GM21381 (cell line): Measurements from ENCODE around the gene MPEG1.

Experiments used
- ATAC-seq: cut with Tn5 transposase; IDR thresholded peaks from one replicate; pipeline ENCODE4 v1.9.1; 2021; ENCODE audit warnings: mild to moderate bottlenecking, moderate library complexity; ENCODE audit not compliant: unreplicated experiment

The MPEG1 gene

GRCh38 chr11:59191890-59192289 is 20.8 kb downstream of the MPEG1 start:
- no peak for ATAC-seq

DNA sequence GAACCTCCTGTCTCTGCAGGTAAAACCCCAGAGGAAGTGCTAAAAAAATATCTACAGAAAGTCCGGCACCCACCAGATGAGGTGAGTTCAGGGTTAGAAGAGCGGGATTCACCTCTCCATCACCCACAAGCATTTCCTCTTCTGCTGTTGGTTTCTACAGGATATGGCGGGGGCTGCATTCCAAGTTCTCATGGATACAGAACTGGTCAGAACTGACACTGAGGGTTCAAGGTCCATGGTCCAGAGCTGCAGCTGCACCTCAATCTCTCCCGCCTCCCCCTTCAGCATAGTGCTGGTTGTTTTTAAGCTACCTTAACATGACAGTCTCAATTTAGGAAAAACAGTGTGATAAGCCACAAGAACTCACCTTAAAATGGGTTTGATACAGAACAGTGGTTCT is 21.6 kb downstream of the MPEG1 start:
- ATAC-seq, result no peak

DNA sequence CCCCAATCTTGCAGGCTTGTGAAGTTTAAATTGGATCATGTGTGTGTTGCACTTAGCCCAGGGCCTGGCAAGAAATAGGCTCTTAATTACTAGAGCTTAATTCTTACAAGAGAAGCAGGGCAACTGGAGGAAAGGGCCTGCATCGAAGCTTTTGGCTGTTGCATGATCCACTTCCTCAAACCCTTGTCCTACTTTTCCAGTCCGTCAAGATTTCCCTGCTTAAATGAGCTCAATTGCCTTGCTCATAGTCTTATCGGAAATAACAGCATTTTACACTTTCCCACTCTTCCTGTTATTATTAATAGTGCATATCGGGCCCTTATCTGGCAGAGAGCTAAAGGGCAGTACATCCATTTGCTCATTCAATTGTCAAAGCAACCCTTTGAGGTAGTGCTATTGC is 22.7 kb downstream of the MPEG1 start:
- ATAC-seq, result no peak

DNA sequence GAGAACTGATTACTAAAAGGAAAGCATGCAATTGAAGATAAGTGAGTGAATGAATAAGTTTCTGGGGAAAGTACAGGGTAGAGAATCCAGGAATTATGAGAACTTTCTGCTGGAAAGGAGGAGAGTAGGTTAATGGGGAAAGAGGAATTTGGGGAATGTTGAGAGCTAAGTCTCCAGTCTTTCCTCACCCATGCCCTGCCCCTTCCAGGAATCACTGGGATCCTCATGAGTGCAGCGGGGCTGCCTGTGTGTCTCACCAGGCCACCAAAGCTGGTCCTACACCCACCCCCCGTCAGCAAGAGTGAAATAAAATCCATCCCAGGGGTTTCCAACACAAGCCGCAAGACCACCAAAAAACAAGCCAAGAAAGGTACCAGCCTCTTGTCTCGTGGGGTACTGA is 23.8 kb downstream of the MPEG1 start:
- no peak for ATAC-seq

DNA sequence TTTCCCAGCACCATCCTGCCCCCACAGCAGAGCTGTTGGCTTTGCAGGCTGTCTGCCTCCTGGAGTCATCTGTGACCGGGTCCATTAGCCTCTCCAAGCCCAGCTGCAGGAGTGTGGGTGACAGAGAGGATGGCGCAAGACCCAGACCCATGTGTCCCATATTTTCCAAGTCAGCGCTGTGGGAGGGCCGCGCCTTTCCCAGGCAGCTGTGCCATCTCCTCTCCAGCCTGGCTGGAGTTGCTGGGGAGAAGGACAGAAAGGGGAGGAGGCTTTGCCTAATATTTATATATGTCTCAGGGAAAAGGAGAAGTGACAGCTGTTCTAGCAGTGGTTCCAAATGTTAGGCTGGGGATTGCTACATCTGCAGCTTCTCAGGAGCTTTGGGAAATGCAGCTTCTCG is 25.1 kb downstream of the MPEG1 start:
- no peak for ATAC-seq

GRCh38 chr11:59187035-59187434 is 25.7 kb downstream of the MPEG1 start:
- ATAC-seq, result no peak

DNA sequence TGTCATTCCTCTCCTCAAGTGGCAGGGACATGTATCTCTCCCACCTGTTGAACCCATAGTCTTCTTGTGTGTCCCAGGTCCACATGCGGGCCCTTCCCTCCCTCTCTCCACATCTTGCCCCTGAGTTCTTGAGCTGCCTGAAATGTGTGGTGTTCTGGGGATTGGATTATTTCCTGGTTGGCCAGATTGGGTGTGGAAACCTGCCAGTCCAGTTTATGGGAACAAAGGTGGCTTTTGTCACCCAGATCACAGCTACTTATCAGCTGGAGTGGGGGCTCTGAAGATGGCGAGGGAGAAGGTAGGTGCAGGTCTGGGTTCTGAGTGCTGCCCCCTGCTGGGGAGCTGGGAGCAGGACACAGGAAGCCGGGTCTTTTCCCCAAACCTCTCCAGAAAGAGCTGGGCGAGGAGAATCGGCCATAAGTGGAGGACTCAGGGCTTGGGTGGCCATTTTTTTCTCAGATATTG is 26.6 kb downstream of the MPEG1 start:
- no peak for ATAC-seq

GRCh38 chr11:59185386-59185945 is 27.3 kb downstream of the MPEG1 start:
- ATAC-seq, result no peak

GRCh38 chr11:59184691-59185339 is 27.9 kb downstream of the MPEG1 start:
- ATAC-seq, result no peak

GRCh38 chr11:59183771-59184170 is 29.0 kb downstream of the MPEG1 start:
- ATAC-seq, result no peak

DNA sequence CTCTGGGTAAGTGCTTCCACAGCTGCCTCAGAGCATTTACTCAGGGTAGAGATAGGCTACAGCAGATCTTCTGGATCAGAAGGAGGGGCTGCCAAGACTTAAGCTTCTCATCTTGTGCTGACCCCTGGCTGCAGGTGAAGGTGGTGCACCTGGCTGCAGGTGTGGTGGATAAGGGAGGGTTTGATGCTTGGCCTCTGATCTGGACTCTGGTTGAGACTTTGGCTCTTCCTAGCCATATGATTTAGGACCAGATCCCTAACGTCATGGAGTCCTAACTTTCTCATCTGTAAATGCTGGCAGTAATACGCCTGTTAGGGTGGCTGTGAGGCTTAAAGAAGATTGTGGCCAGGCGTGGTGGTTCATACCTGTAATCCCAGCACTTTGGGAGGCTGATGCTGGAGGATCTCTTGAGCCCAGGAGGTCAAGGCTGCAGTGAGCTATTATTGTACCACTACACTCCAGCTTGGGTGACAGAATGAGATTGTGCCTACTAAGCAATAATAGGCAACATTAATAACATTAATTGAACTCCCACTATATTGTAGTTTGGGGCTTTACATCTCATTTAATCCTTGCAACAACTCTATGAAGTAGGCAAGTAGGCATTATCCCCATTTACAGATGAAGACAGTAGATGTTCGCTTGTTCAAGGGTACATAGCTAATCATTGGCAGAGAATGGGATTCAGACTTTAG is 30.1 kb downstream of the MPEG1 start:
- no peak for ATAC-seq

DNA sequence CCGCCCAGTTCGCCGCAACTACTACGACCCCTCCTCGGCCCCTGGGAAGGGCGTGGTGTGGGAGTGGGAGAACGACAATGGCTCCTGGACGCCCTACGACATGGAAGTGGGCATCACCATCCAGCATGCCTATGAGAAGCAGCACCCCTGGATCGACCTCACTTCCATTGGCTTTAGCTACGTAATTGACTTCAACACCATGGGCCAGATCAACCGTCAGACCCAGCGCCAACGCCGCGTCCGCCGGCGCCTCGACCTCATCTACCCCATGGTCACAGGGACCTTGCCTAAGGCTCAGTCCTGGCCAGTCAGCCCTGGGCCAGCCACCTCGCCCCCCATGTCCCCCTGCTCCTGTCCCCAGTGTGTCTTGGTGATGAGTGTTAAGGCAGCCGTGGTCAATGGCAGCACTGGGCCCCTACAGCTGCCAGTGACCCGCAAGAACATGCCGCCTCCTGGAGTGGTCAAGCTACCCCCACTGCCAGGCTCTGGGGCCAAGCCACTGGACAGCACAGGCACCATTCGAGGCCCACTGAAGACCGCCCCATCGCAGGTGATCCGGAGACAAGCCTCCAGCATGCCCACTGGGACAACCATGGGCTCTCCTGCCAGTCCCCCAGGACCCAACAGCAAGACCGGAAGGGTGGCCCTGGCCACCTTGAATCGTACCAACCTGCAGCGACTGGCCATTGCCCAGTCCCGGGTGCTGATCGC is 30.8 kb downstream of the MPEG1 start:
- no peak for ATAC-seq

GRCh38 chr11:59180907-59181306 is 31.8 kb downstream of the MPEG1 start:
- no peak for ATAC-seq

DNA sequence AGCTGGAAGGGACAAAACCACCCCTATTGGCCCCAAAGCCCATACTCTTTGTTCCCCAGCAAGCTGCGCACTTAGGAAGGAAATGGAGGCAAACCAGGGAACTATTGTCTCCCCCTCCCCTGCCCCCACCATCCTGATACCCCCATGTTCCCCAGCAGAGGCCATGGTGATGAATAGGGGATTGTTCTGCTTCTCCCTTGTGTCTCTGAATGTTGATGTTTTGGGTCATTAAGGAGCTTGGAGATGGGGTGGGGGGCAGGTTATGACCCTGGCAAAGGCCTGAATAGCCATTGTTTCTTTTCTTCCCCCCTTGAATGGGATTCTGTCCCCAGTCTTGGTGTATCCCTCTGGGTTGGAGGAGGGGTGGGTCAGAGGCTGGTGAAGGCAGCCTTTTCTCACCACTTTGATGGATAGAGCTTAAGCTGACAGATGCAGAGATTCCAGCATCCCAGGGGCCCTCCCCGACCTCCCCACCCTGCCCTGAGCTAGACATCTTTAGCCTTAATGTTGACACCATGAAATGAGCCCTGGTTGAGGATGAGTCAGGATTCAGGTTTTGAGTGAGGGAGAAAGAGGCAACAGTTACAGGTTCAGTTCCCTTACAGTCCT is 32.5 kb downstream of the MPEG1 start:
- no peak for ATAC-seq

DNA sequence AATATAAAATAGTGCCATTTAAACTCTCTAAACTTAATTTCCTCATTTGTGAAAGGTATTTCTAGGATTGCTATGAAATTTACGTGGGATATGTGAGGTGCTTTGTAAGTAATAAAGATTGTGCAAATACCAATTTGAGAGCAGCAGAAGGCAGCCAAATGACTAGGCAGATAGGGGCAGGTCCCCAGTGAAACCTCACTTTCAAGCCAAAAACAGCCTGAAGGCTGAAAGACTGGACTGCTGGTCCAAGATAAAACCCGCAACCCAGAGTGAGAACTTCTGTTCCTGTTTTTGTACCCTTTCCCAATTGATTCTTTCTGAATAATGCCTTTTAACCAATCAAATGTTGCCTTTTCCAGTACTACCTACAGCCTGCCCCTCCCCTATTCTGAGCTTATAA is 33.6 kb downstream of the MPEG1 start:
- no peak for ATAC-seq

GRCh38 chr11:59178402-59178801 is 34.3 kb downstream of the MPEG1 start:
- no peak for ATAC-seq

DNA sequence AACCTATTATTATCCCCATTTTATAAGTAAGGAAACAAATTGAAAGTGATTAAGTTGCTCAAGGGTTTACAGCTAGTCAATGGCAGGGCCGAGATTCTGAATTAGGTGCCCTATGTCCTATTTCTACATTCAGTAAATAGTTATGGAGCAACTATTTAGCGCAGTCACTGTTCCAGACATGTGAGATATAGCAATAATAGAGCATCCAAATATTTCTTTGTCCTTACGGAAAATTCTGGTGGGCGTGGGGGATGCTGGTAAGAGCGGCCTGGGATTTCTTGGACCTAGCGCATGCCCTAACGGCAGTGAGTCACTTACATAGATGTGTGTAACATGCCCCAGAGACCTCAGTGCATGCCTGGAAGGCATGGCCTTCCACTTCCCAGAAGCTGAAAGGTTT is 36.4 kb downstream of the MPEG1 start:
- no peak for ATAC-seq

DNA sequence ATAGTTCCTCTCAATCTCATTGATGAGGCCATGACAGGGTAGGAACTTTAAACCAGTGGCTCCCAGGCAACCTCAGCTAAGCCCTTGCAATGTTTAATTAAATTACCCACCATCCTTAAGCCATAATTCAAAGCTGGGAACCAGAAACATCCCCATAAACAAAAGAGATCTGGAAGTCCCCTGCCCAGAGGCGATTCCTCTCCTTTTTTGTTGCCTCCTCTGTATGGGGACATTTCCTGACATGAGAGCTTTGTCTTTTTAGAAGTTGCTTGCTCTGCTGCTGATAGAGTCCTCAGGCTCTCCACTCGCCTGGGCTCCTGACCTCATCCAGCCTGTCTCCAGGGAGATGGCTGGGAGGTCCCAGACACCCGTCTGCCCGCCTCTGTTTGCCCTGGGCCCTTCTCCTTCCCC is 37.6 kb downstream of the MPEG1 start:
- no peak for ATAC-seq

GRCh38 chr11:59174664-59175033 is 38.1 kb downstream of the MPEG1 start:
- no peak for ATAC-seq

GRCh38 chr11:59173964-59174663 is 38.6 kb downstream of the MPEG1 start:
- ATAC-seq, result no peak
